Measurements from ENCODE around the gene POLE. TPM values are rescaled to one million over a fixed set of nuclear protein-coding genes. Genes with fewer than 3 reads are reported as not detected.

The POLE gene
- total RNA-seq, 2 experiments from 2014 or later, result 115 to 121 TPM

GRCh38 chr12:132620899-132621656 lies 66.1 kb downstream of the POLE start:
- CTCF ChIA-PET, result no interaction called here
- H3K36me3 Mint-ChIP-seq (ENCODE audit: low read depth), result peaks cover 8% of the 10 kb centered on the region
- peaks cover 8% of the 10 kb centered on the region for H3K9me3 Mint-ChIP-seq
- DNase-seq (no peak), ATAC-seq (no peak)
- intact Hi-C loops (cut with micrococcal nuclease), result no loop called here
- H3K4me3 Mint-ChIP-seq, result no peak overlapping the region
- H3K4me1 Mint-ChIP-seq (ENCODE audit: low read depth), result peaks cover 7% of the 10 kb centered on the region
- TF ChIP-seq CTCF (IDR thresholded peaks at IDR 0.05), result no peak
- H3K27me3 Mint-ChIP-seq, result peaks cover 19% of the 10 kb centered on the region
- no peak overlapping the region for H3K27ac Mint-ChIP-seq
- POLR2A ChIA-PET, result no interaction called here

GRCh38 chr12:132620113-132620898 lies 66.8 kb downstream of the POLE start:
- Mint-ChIP-seq H3K9me3 (peaks cover 8% of the 10 kb centered on the region), H3K27me3 (peaks cover 26% of the 10 kb centered on the region), H3K27ac (no peak overlapping the region), H3K4me3 (no peak overlapping the region), H3K36me3 (ENCODE audit: low read depth) (peaks cover 8% of the 10 kb centered on the region), H3K4me1 (ENCODE audit: low read depth) (peaks cover 7% of the 10 kb centered on the region)
- DNase-seq, result no peak
- POLR2A ChIA-PET, result no interaction called here
- no peak for TF ChIP-seq CTCF (IDR thresholded peaks at IDR 0.05)
- intact Hi-C loops (cut with micrococcal nuclease), result no loop called here
- CTCF ChIA-PET, result no interaction called here
- no peak for ATAC-seq

- H3K27ac Mint-ChIP-seq, result no peak overlapping the region
- POLR2A ChIA-PET, result no interaction called here
- ATAC-seq (no peak), DNase-seq (no peak)
- intact Hi-C loops (cut with micrococcal nuclease), result no loop called here
- peaks cover 8% of the 10 kb centered on the region for H3K9me3 Mint-ChIP-seq
- H3K27me3 Mint-ChIP-seq, result peaks cover 31% of the 10 kb centered on the region
- CTCF ChIA-PET, result no interaction called here
- H3K4me3 Mint-ChIP-seq, result no peak overlapping the region
- H3K36me3 Mint-ChIP-seq (ENCODE audit: low read depth), result peaks cover 8% of the 10 kb centered on the region
- no peak for TF ChIP-seq CTCF (IDR thresholded peaks at IDR 0.05)
- H3K4me1 Mint-ChIP-seq (ENCODE audit: low read depth), result peaks cover 7% of the 10 kb centered on the region
These were observed 67.6 kb downstream of the POLE start for GRCh38 chr12:132619386-132620112.

GRCh38 chr12:132619071-132619385 lies 68.1 kb downstream of the POLE start:
- Mint-ChIP-seq H3K27ac (no peak overlapping the region), H3K9me3 (peaks cover 8% of the 10 kb centered on the region), H3K27me3 (peaks cover 31% of the 10 kb centered on the region), H3K4me3 (no peak overlapping the region), H3K4me1 (ENCODE audit: low read depth) (peaks cover 7% of the 10 kb centered on the region), H3K36me3 (ENCODE audit: low read depth) (peaks cover 8% of the 10 kb centered on the region)
- no peak for ATAC-seq
- CTCF ChIA-PET, result no interaction called here
- TF ChIP-seq CTCF (IDR thresholded peaks at IDR 0.05), result no peak
- DNase-seq, result no peak
- POLR2A ChIA-PET, result no interaction called here
- intact Hi-C loops (cut with micrococcal nuclease), result no loop called here

GRCh38 chr12:132618683-132619043 lies 68.5 kb downstream of the POLE start, which contains the start of gene P2RX2:
Gene P2RX2, plus strand, starts transcription at chr12:132618776. Its CDS starts 41 bp downstream, at chr12:132618817.
- Mint-ChIP-seq H3K27me3 (peaks cover 31% of the 10 kb centered on the region), H3K36me3 (ENCODE audit: low read depth) (peaks cover 8% of the 10 kb centered on the region), H3K27ac (no peak within 1 kb of the TSS), H3K9me3 (peaks cover 8% of the 10 kb centered on the region), H3K4me1 (ENCODE audit: low read depth) (peaks cover 7% of the 10 kb centered on the region), H3K4me3 (no peak within 1 kb of the TSS)
- ATAC-seq (no peak), DNase-seq (no peak)
- POLR2A ChIA-PET, result no interaction called here
- CTCF ChIA-PET, result no interaction called here
- TF ChIP-seq CTCF (IDR thresholded peaks at IDR 0.05), result no peak
- intact Hi-C loops (cut with micrococcal nuclease), result no loop called here

All from activated CD8-positive, alpha-beta T cell treated with anti-CD3 and anti-CD28 coated beads for 36 hours (primary cell).